GM12891 (cell line): Measurements from ENCODE around the gene CWF19L1.

Experiments
- PAX5 ChIP-seq: IDR thresholded peaks from 2 replicates; pipeline ENCODE4 v1.6.1; 2011; ENCODE audit warnings: low read length, moderate library complexity, mild to moderate bottlenecking; ENCODE audit not compliant: insufficient read depth, severe bottlenecking
- POLR2A ChIP-seq: IDR thresholded peaks from 2 replicates; pipeline ENCODE4 v1.6.1; 2011; ENCODE audit warnings: low read depth, low read length, control low read depth
- POLR2AphosphoS5 ChIP-seq: IDR thresholded peaks from 2 replicates; pipeline ENCODE4 v1.6.1; 2011; ENCODE audit warnings: low read depth, low read length, control low read depth
- POU2F2 ChIP-seq: IDR thresholded peaks from 2 replicates; pipeline ENCODE4 v1.6.1; 2011; ENCODE audit warnings: low read depth, mild to moderate bottlenecking, control low read depth, low read length, moderate library complexity
- SPI1 ChIP-seq: IDR thresholded peaks from 2 replicates; pipeline ENCODE4 v1.6.1; 2011; ENCODE audit warnings: low read depth, low read length, control low read depth
- TAF1 ChIP-seq: IDR thresholded peaks from 2 replicates; pipeline ENCODE4 v1.6.1; 2011; ENCODE audit warnings: low read depth, low read length, control low read depth

GRCh38 chr10:100183481-100183880 is 84.0 kb downstream of the CWF19L1 start:
- no peak for TF ChIP-seq POLR2AphosphoS5
- no peak for TF ChIP-seq POLR2A
- no peak for TF ChIP-seq POU2F2
- no peak for TF ChIP-seq TAF1
- no peak for TF ChIP-seq PAX5
- TF ChIP-seq SPI1 = no peak
